Kidney (tissue), 14 donors: ENCODE data around the gene RPL6. TPM values are rescaled to one million over a fixed set of nuclear protein-coding genes. Genes with fewer than 3 reads are reported as not detected.
"Not testable (repeated sequence)": the region's sequence is repeated elsewhere in the genome, so short reads cannot be mapped to it uniquely, and the experiment has no call there.

Experiments used
- DNase-seq, 5 donors: peaks; one replicate each; pipeline ENCODE4 v3.0.0-alpha.2; 2013 to 2020
- FAIRE-seq: peaks from 2 replicates; lab custom pipeline; 2012; peaks lifted over from hg19 to GRCh38; lab: Jason Lieb, UNC
- H3K27ac ChIP-seq, 2 donors: one replicate each; pipeline ENCODE4 v1.7.0; 2013; ENCODE audit warnings: low read depth in 2 of 2, low read length in 2 of 2, inconsistent platforms in 1 of 2
- H3K27me3 ChIP-seq: one replicate; pipeline ENCODE4 v1.7.1; 2013; ENCODE audit warnings: low read length, inconsistent platforms; ENCODE audit not compliant: control insufficient read depth, insufficient read depth
- H3K36me3 ChIP-seq, 3 donors: one replicate each; pipeline versions ENCODE4 v1.7.0 to v1.7.1; 2013; ENCODE audit warnings: low read length in 3 of 3, control low read depth in 1 of 3, inconsistent platforms in 1 of 3; ENCODE audit not compliant: insufficient read depth in 3 of 3, control insufficient read depth in 2 of 3
- H3K4me1 ChIP-seq, 3 donors: one replicate each; pipeline versions ENCODE4 v1.7.0 to v1.7.1; 2013; ENCODE audit warnings: low read length in 3 of 3, inconsistent platforms in 1 of 3, low read depth in 1 of 3; ENCODE audit not compliant: control insufficient read depth in 2 of 3, insufficient read depth in 2 of 3
- H3K4me3 ChIP-seq, 3 donors: one replicate each; pipeline versions ENCODE4 v1.7.0 to v1.8.1; 2013; ENCODE audit warnings: low read length in 3 of 3, control low read depth in 1 of 3, inconsistent platforms in 1 of 3
- H3K9ac ChIP-seq, 3 donors: one replicate each; pipeline versions ENCODE4 v1.7.0 to v1.7.1; 2013; ENCODE audit warnings: low read length in 3 of 3, control low read depth in 1 of 3, inconsistent platforms in 1 of 3
- H3K9me3 ChIP-seq, 3 donors: one replicate each; pipeline versions ENCODE4 v1.7.0 to v1.7.1; 2013; ENCODE audit warnings: low read length in 3 of 3, control low read depth in 1 of 3, inconsistent platforms in 1 of 3; ENCODE audit not compliant: control insufficient read depth in 2 of 3, insufficient read depth in 1 of 3
- CTCF ChIP-seq: IDR thresholded peaks from 3 replicates; pipeline ENCODE4 v1.5.1; 2012; ENCODE audit warnings: mild to moderate bottlenecking, moderate library complexity, borderline replicate concordance; ENCODE audit not compliant: insufficient read depth; ENCODE audit errors: extremely low read depth
- intact Hi-C: fragments of 100-400 bp; cut with DNase I; formaldehyde crosslinking; loops from one replicate; pipeline ENCODE4 v1.11.1; 2022
- polyA plus RNA-seq: library from polyadenylated mRNA; stranded (reverse); fragments of 350-450 nt; fragmentation: Illumina TruSeq; extraction: RNeasy Lipid Tissue Mini Kit (QIAGEN cat#74804); gene quantifications from one replicate; pipeline ENCODE4 v1.2.3, GENCODE V29; 2014; ENCODE audit warnings: low read depth, low replicate concordance; ENCODE audit not compliant: insufficient read depth
- total RNA-seq: library from RNA; stranded (reverse); fragmentation: NEBNext Ultra II Directional; extraction: Animal tissue kit (Norgen Biotek cat#: 25700); gene quantifications from one replicate; pipeline ENCODE4 v1.2.1, GENCODE V29; 2021
- donor health status: control.
- donor health status: control.
- donor health status: control.
- donor health status: control.
- donor health status: control.
- donor health status: DM: yes; HTN: yes; CAD: no.
- donor health status: Normal renal cell carcinoma (clear cell type).

RPL6 gene
- total and polyA plus RNA-seq, 2 donors from 2014 or later: 966 to 1,525 TPM

- TF ChIP-seq CTCF: no peak
- no peaks in the 10 kb centered on the region for H3K9me3 ChIP-seq
- no peaks in the 10 kb centered on the region for H3K27me3 ChIP-seq
- no peaks in the 10 kb centered on the region for H3K36me3 ChIP-seq
- no peak for FAIRE-seq
- no peaks in the 10 kb centered on the region for H3K4me1 ChIP-seq
- H3K4me3 ChIP-seq: no peak overlapping the region
- no peak for DNase-seq
- H3K27ac ChIP-seq: no peak overlapping the region
- no peak overlapping the region for H3K9ac ChIP-seq
- intact Hi-C loops: no loop called here
Measured at GRCh38 chr12:112393328-112393727, 16.1 kb downstream of the RPL6 start.

- intact Hi-C loops: loop anchor here (10.0 kb wide), 1 partner anchor 115 kb away; no protein-coding TSS in a partner anchor
- H3K4me3 ChIP-seq, H3K27me3 ChIP-seq, H3K27ac ChIP-seq, H3K9ac ChIP-seq, FAIRE-seq, H3K9me3 ChIP-seq, DNase-seq, H3K4me1 ChIP-seq, H3K36me3 ChIP-seq: not testable (repeated sequence)
Measured at GRCh38 chr12:112389922-112390654, 19.3 kb downstream of the RPL6 start.

GRCh38 chr12:112389228-112389627 lies 20.2 kb downstream of the RPL6 start:
- H3K4me1 ChIP-seq: no peaks in the 10 kb centered on the region
- DNase-seq (no peak), FAIRE-seq (no peak)
- no peaks in the 10 kb centered on the region for H3K27me3 ChIP-seq
- no peaks in the 10 kb centered on the region for H3K36me3 ChIP-seq
- TF ChIP-seq CTCF: no peak
- no peak overlapping the region for H3K27ac ChIP-seq
- no peak overlapping the region for H3K4me3 ChIP-seq
- no peak overlapping the region for H3K9ac ChIP-seq
- intact Hi-C loops: loop anchor here (10.0 kb wide), 1 partner anchor 114 kb away; no protein-coding TSS in a partner anchor
- H3K9me3 ChIP-seq: no peaks in the 10 kb centered on the region

GRCh38 chr12:112386726-112387125 lies 22.7 kb downstream of the RPL6 start:
- H3K36me3 ChIP-seq: no peaks in the 10 kb centered on the region
- DNase-seq (no peak), FAIRE-seq (no peak)
- H3K9ac ChIP-seq: no peak overlapping the region
- no peaks in the 10 kb centered on the region for H3K9me3 ChIP-seq
- no peak overlapping the region for H3K4me3 ChIP-seq
- no peak overlapping the region for H3K27ac ChIP-seq
- TF ChIP-seq CTCF: no peak
- intact Hi-C loops: loop anchor here (10.0 kb wide), 1 partner anchor 112 kb away; no protein-coding TSS in a partner anchor
- H3K27me3 ChIP-seq: no peaks in the 10 kb centered on the region
- H3K4me1 ChIP-seq: no peaks in the 10 kb centered on the region
